GM13977 (cell line): ENCODE data around the gene LRP1B.

Source experiments
- DNase-seq: peaks from one replicate; pipeline ENCODE4 v3.0.0; 2012; ENCODE audit warnings: low spot score
- CTCF ChIP-seq: IDR thresholded peaks from 2 replicates; pipeline ENCODE4 v1.5.1; 2012; ENCODE audit warnings: mild to moderate bottlenecking, control low read depth; ENCODE audit not compliant: insufficient read depth; ENCODE audit errors: extremely low read depth, missing control alignments
- in situ Hi-C: fragments of 300-500 bp; cut with MboI; formaldehyde crosslinking; loops from one replicate; pipeline ENCODE4 v1.12.0; 2022; ENCODE audit warnings: low sequenced_read_pairs, low pct_unique_long_range_greater_than_20kb, mixed read lengths, inconsistent platforms; ENCODE audit not compliant: unreplicated experiment

Gene LRP1B

GRCh38 chr2:140338795-140339194 lies 1792.0 kb downstream of the LRP1B start:
- in situ Hi-C loops, result no loop called here
- TF ChIP-seq CTCF, result no peak
- DNase-seq, result no peak

- TF ChIP-seq CTCF, result no peak
- no peak for DNase-seq
- in situ Hi-C loops, result no loop called here
Observed at GRCh38 chr2:140337061-140337460, 1793.8 kb downstream of the LRP1B start.

GRCh38 chr2:140316345-140316744 lies 1814.5 kb downstream of the LRP1B start:
- DNase-seq, result no peak
- in situ Hi-C loops, result no loop called here
- no peak for TF ChIP-seq CTCF

- in situ Hi-C loops, result no loop called here
- no peak for TF ChIP-seq CTCF
- DNase-seq, result no peak
Observed at GRCh38 chr2:140311905-140312304, 1818.9 kb downstream of the LRP1B start.

- DNase-seq, result no peak
- TF ChIP-seq CTCF, result no peak
- in situ Hi-C loops, result no loop called here
Observed at GRCh38 chr2:140308706-140309105, 1822.1 kb downstream of the LRP1B start.

- TF ChIP-seq CTCF, result no peak
- no peak for DNase-seq
- in situ Hi-C loops, result no loop called here
Observed at GRCh38 chr2:140307532-140307931, 1823.3 kb downstream of the LRP1B start.

- DNase-seq, result no peak
- no peak for TF ChIP-seq CTCF
- in situ Hi-C loops, result no loop called here
Observed at GRCh38 chr2:140295767-140296166, 1835.0 kb downstream of the LRP1B start.
